Measurements from ENCODE around the gene SREBF1. TPM values are rescaled to one million over a fixed set of nuclear protein-coding genes. Genes with fewer than 3 reads are reported as not detected.

Gene SREBF1
- total and polyA plus RNA-seq, 4 donors, result 68.4 to 134 (median 80.7) TPM

DNA sequence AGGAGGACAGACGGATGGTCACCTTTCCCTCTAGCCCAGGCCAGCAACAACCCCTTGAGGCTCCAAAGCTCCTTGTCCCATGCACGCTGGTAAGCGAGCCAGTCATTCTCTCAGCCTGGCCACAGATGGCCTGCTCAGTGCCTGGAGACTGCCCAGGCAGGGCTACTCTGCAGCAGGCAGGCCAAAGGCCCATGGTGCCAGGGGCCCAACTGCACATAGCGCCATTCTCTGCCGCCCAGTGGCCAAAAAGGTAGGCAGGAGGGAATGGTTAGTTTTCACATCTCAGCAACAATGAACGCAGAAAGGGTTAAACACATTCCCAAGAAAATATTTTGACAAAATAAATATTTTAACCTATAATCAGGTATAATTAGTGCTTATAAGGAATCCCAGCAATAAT is 7.7 kb upstream of the SREBF1 start:
- peaks cover 11 to 37% (median 30%) of the 10 kb centered on the region in 5 donors for H3K4me1 ChIP-seq (ENCODE audit: control insufficient read depth in 5 of 5, insufficient read depth in 5 of 5, low read length in 5 of 5)

DNA sequence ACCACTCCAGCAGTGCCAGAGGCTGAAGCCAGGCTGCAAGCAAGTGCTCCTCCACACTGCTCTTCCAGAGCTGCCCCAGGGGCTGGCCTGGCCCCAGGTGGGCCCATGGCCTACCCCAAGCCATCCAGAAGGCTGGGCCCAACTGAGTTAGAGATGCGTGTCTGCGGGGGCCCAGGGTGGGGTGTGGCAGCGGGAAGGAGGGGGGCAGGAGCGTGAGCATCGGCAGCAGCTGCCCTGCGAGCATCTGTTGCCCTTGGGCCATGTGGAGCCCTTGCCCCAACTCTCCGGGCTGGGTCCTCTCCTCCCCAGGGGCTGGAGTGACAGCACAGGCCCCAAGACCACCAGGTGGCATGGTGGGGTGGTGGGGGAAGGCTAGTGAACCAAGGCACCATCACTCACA is 7.3 kb upstream of the SREBF1 start:
- WGBS, 2 donors, result 87 to 88% methylated on average over 7 of the region's 7 CpGs
- DNase-seq, result no peak
- H3K9me3 ChIP-seq (ENCODE audit: control insufficient read depth in 4 of 4, insufficient read depth in 3 of 4, low read length in 3 of 4), result no peaks in the 10 kb centered on the region

More for the DNA sequence above, 7.7 kb upstream of the SREBF1 start:
- H3K27me3 ChIP-seq (ENCODE audit: control insufficient read depth in 3 of 3, insufficient read depth in 3 of 3, low read length in 2 of 3), result no peaks in the 10 kb centered on the region
- ATAC-seq (ENCODE audit: insufficient read depth, low FRiP score), result no peak
- 97% methylated on average over 6 of the region's 6 CpGs for WGBS, 2 donors
- no peaks in the 10 kb centered on the region for H3K9me3 ChIP-seq (ENCODE audit: control insufficient read depth in 4 of 4, insufficient read depth in 3 of 4, low read length in 3 of 4)
- no peak for TF ChIP-seq CTCF (IDR thresholded peaks at IDR 0.05; ENCODE audit: control extremely low read depth, extremely low read depth)
- H3K9ac ChIP-seq (ENCODE audit: insufficient read depth in 1 of 2, low read length in 2 of 2), result no peak overlapping the region
- no peak for DNase-seq
- H3K27ac ChIP-seq (ENCODE audit: low read depth in 1 of 2, low read length in 1 of 2), result peak overlapping the region in 1 of 2 donors; percentile 30
- peaks cover 0 to 17% (median 0%) of the 10 kb centered on the region in 4 donors for H3K36me3 ChIP-seq (ENCODE audit: control insufficient read depth in 4 of 4, insufficient read depth in 4 of 4, low read length in 4 of 4)
- H3K4me3 ChIP-seq, result no peak overlapping the region

DNA sequence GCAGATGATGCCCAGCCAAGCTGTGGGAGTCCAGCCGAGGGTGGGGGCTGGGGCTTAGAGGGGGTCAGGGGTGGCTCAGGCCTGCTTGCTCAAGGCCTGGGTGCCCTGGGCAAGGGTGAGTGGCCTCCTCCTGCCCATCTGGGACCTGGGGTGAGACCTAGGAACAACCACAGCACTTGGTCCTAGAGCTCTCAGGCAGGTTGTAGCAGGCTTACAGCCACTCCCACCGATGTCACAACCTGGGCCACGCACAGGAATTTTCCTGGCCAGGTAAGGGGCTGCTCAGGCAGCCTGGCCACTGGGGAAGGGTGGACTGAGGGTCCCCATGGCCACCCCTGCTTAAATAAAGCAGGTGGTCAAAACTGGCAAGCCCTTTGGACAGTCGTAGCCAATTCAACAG is 6.3 kb upstream of the SREBF1 start:
- TF ChIP-seq CTCF (IDR thresholded peaks at IDR 0.05; ENCODE audit: control extremely low read depth, extremely low read depth), result no peak
- Histone ChIP-seq H3K27me3 (ENCODE audit: control insufficient read depth in 3 of 3, insufficient read depth in 3 of 3, low read length in 2 of 3) (no peaks in the 10 kb centered on the region), H3K27ac (ENCODE audit: low read depth in 1 of 2, low read length in 1 of 2) (no peak overlapping the region), H3K36me3 (ENCODE audit: control insufficient read depth in 4 of 4, insufficient read depth in 4 of 4, low read length in 4 of 4) (peaks cover 0 to 17% (median 0%) of the 10 kb centered on the region in 4 donors), H3K9ac (ENCODE audit: insufficient read depth in 1 of 2, low read length in 2 of 2) (no peak overlapping the region), H3K9me3 (ENCODE audit: control insufficient read depth in 4 of 4, insufficient read depth in 3 of 4, low read length in 3 of 4) (no peaks in the 10 kb centered on the region), H3K4me3 (no peak overlapping the region), H3K4me1 (ENCODE audit: control insufficient read depth in 5 of 5, insufficient read depth in 5 of 5, low read length in 5 of 5) (peaks cover 12 to 40% (median 25%) of the 10 kb centered on the region in 5 donors)
- no peak for ATAC-seq (ENCODE audit: insufficient read depth, low FRiP score)
- WGBS, 2 donors, result 66 to 84% methylated on average over 4 of the region's 4 CpGs
- no peak for DNase-seq

More for the DNA sequence above, 7.3 kb upstream of the SREBF1 start:
- Histone ChIP-seq H3K36me3 (ENCODE audit: control insufficient read depth in 4 of 4, insufficient read depth in 4 of 4, low read length in 4 of 4) (peaks cover 0 to 17% (median 0%) of the 10 kb centered on the region in 4 donors), H3K4me1 (ENCODE audit: control insufficient read depth in 5 of 5, insufficient read depth in 5 of 5, low read length in 5 of 5) (peaks cover 10 to 37% (median 30%) of the 10 kb centered on the region in 5 donors), H3K27me3 (ENCODE audit: control insufficient read depth in 3 of 3, insufficient read depth in 3 of 3, low read length in 2 of 3) (no peaks in the 10 kb centered on the region), H3K4me3 (no peak overlapping the region), H3K9ac (ENCODE audit: insufficient read depth in 1 of 2, low read length in 2 of 2) (no peak overlapping the region), H3K27ac (ENCODE audit: low read depth in 1 of 2, low read length in 1 of 2) (peak overlapping the region in 1 of 2 donors; percentile 30)
- TF ChIP-seq CTCF (IDR thresholded peaks at IDR 0.05; ENCODE audit: control extremely low read depth, extremely low read depth), result no peak
- ATAC-seq (ENCODE audit: insufficient read depth, low FRiP score), result no peak

All from lung (tissue), 12 donors.